Mesenchymal stem cell (in vitro differentiated cells and primary cell): ENCODE results near the gene DPYSL4.

Source experiments
- DNase-seq: peaks from one replicate; pipeline ENCODE4 v3.0.0-alpha.2; 2013
- H2AFZ ChIP-seq: one replicate; pipeline ENCODE4 v1.6.1; 2013; ENCODE audit warnings: low read depth, mild to moderate bottlenecking, control low read depth, inconsistent platforms, low read length, moderate library complexity
- H2AK5ac ChIP-seq: 2 replicates; pipeline ENCODE4 v1.6.1; 2013; ENCODE audit warnings: low read length, moderate library complexity, mild to moderate bottlenecking, inconsistent platforms; ENCODE audit not compliant: severe bottlenecking
- H2BK120ac ChIP-seq: one replicate; pipeline ENCODE4 v1.6.1; 2013; ENCODE audit warnings: low read depth, mild to moderate bottlenecking, inconsistent platforms, low read length, moderate library complexity
- H2BK12ac ChIP-seq, 2 experiments: one replicate each; pipeline ENCODE4 v1.6.1; 2013; ENCODE audit warnings: inconsistent platforms in 2 of 2, low read length in 2 of 2, mild to moderate bottlenecking in 2 of 2, moderate library complexity in 2 of 2, control low read depth in 1 of 2
- H2BK15ac ChIP-seq: one replicate; pipeline ENCODE4 v1.6.1; 2013; ENCODE audit warnings: mild to moderate bottlenecking, low read depth, inconsistent platforms; ENCODE audit not compliant: poor library complexity, severe bottlenecking
- H2BK5ac ChIP-seq: 2 replicates; pipeline ENCODE4 v1.6.1; 2013; ENCODE audit warnings: low read depth, mild to moderate bottlenecking, low read length, control low read depth, inconsistent platforms; ENCODE audit not compliant: poor library complexity, severe bottlenecking
- H3K14ac ChIP-seq, 2 experiments: one replicate each; pipeline ENCODE4 v1.6.1; 2013; ENCODE audit warnings: inconsistent platforms in 2 of 2, low read length in 2 of 2, control low read depth in 1 of 2, mild to moderate bottlenecking in 1 of 2, moderate library complexity in 1 of 2
- H3K18ac ChIP-seq, 2 experiments: one replicate each; pipeline ENCODE4 v1.6.1; 2013; ENCODE audit warnings: inconsistent platforms in 2 of 2, low read length in 2 of 2, control low read depth in 1 of 2, low read depth in 1 of 2, mild to moderate bottlenecking in 1 of 2
- H3K23ac ChIP-seq, 2 experiments: one replicate each; pipeline ENCODE4 v1.6.1; 2013; ENCODE audit warnings: inconsistent platforms in 2 of 2, low read length in 2 of 2, mild to moderate bottlenecking in 2 of 2, moderate library complexity in 2 of 2, control low read depth in 1 of 2
- H3K27ac ChIP-seq: 2 replicates; pipeline ENCODE4 v1.5.1; 2013; ENCODE audit warnings: mild to moderate bottlenecking, moderate library complexity, low read length, control low read depth, inconsistent platforms; ENCODE audit not compliant: poor library complexity, severe bottlenecking
- H3K27me3 ChIP-seq, 2 experiments: 2 replicates each; pipeline versions ENCODE4 v1.6.1 to v1.7.0; 2013; ENCODE audit warnings: low read length in 2 of 2, mild to moderate bottlenecking in 2 of 2, moderate library complexity in 2 of 2, control low read depth in 1 of 2, inconsistent platforms in 1 of 2; ENCODE audit not compliant: control insufficient read depth in 1 of 2, insufficient read depth in 1 of 2
- H3K36me3 ChIP-seq, 2 experiments: 2 replicates each; pipeline versions ENCODE4 v1.6.1 to v1.7.0; 2013; ENCODE audit warnings: low read length in 2 of 2, control low read depth in 1 of 2, inconsistent platforms in 1 of 2, low read depth in 1 of 2, mild to moderate bottlenecking in 1 of 2; ENCODE audit not compliant: insufficient read depth in 2 of 2, control insufficient read depth in 1 of 2
- H3K4ac ChIP-seq, 2 experiments: one replicate each; pipeline ENCODE4 v1.6.1; 2013; ENCODE audit warnings: inconsistent platforms in 2 of 2, low read length in 2 of 2, mild to moderate bottlenecking in 2 of 2, moderate library complexity in 2 of 2, control low read depth in 1 of 2, low read depth in 1 of 2
- H3K4me1 ChIP-seq: 2 replicates; pipeline ENCODE4 v1.6.1; 2013; ENCODE audit warnings: low read depth, low read length, control low read depth; ENCODE audit not compliant: control insufficient read depth, insufficient read depth
- H3K4me2 ChIP-seq: 2 replicates; pipeline ENCODE4 v1.6.1; 2013; ENCODE audit warnings: low read length, mild to moderate bottlenecking, inconsistent platforms; ENCODE audit not compliant: poor library complexity, severe bottlenecking
- H3K4me3 ChIP-seq, 2 experiments: 2 replicates each; pipeline versions ENCODE4 v1.5.1 to v1.7.0; 2013; ENCODE audit warnings: low read length in 2 of 2, mild to moderate bottlenecking in 2 of 2, control low read depth in 1 of 2, low read depth in 1 of 2; ENCODE audit not compliant: insufficient read depth in 1 of 2
- H3K79me1 ChIP-seq: replicated peaks from 2 replicates; pipeline ENCODE4 v1.6.1; 2013; ENCODE audit warnings: mild to moderate bottlenecking, control low read depth, low read length, inconsistent platforms; ENCODE audit not compliant: poor library complexity, severe bottlenecking
- H3K9ac ChIP-seq: 2 replicates; pipeline ENCODE4 v1.7.0; 2013; ENCODE audit warnings: mild to moderate bottlenecking, low read length, moderate library complexity
- H3K9me3 ChIP-seq: 2 replicates; pipeline ENCODE4 v1.7.0; 2013; ENCODE audit warnings: mild to moderate bottlenecking, low read length; ENCODE audit not compliant: control insufficient read depth
- H4K8ac ChIP-seq: one replicate; pipeline ENCODE4 v1.6.1; 2013; ENCODE audit warnings: inconsistent platforms, mild to moderate bottlenecking, low read length, moderate library complexity
- H4K91ac ChIP-seq: one replicate; pipeline ENCODE4 v1.6.1; 2013; ENCODE audit warnings: mild to moderate bottlenecking, low read length, inconsistent platforms
- WGBS: methylation state at CpG from one replicate; pipeline ENCODE4 v1.1.7; 2013; ENCODE audit warnings: mixed read lengths; 5-methylcytosine and 5-hydroxymethylcytosine counted together

DPYSL4 gene

DNA sequence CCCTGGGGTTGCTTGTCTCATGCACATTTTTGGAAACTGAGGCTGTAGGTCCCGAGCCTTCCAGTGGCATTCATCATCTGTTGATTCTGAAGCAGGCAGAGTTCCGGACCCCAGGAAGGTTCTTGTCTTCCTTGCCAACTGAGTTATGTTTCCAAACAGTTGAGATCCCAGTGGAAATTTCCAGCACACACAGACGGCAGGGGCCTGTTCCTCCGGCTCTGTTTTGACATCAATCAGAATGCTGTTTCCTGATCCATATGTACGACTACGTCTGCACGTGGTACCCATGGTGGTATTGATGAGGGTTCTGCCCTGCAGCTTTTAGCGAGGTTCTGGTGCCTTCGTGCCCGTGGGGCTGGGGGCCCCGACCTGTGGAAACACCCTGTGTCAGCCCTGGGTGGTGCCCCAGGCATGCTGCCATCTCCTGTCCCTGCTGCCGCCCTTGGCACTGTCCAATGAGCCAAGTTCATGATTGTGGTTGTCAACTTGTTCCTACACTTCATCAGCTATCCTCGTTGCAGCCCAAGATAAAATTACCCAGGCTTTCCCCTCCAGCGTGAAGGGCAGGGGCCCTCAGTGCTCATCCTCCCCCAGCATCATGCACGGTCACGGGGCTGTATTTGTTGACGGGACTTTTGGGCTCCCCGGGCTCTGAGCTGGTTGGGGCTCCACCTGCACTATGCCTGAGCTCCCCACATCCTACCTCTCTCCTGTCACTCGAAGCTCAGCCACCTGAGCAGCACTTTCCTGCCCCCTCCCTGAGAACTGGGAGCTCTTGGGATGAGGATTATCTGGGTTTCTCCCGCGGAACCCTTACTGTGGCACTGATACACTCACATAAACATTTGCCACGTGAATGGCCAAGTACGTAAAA is 7.8 kb upstream of the DPYSL4 start:
- Histone ChIP-seq H2BK15ac (no peak overlapping the region), H3K23ac (no peak overlapping the region), H2BK120ac (no peak overlapping the region), H3K4ac (no peak overlapping the region), H3K4me2 (no peak overlapping the region), H2AFZ (no peak overlapping the region), H3K4me1 (peaks cover 5% of the 10 kb centered on the region), H3K27me3 (peaks cover 51 to 89% of the 10 kb centered on the region in 2 experiments), H2AK5ac (no peak overlapping the region), H4K8ac (no peak overlapping the region), H3K18ac (no peak overlapping the region), H4K91ac (no peak overlapping the region), H3K14ac (no peak overlapping the region), H3K9me3 (no peaks in the 10 kb centered on the region), H3K4me3 (no peak overlapping the region), H2BK5ac (no peak overlapping the region), H3K27ac (no peak overlapping the region), H2BK12ac (no peak overlapping the region), H3K36me3 (no peaks in the 10 kb centered on the region), H3K9ac (no peak overlapping the region), H3K79me1 (no peaks in the 10 kb centered on the region)
- DNase-seq, result no peak
- 74% methylated on average over 23 of the region's 23 CpGs for WGBS

- no peak overlapping the region for H3K23ac ChIP-seq
- H3K9me3 ChIP-seq, result no peaks in the 10 kb centered on the region
- H2BK120ac ChIP-seq, result no peak overlapping the region
- no peak overlapping the region for H3K27ac ChIP-seq
- no peak overlapping the region for H2AK5ac ChIP-seq
- no peaks in the 10 kb centered on the region for H3K79me1 ChIP-seq
- WGBS, result 83% methylated on average over 16 of the region's 16 CpGs
- H3K4me3 ChIP-seq, result no peak overlapping the region
- H3K27me3 ChIP-seq, result peaks cover 54 to 89% of the 10 kb centered on the region in 2 experiments
- H2BK5ac ChIP-seq, result no peak overlapping the region
- H4K91ac ChIP-seq, result peak overlapping the region; percentile 11
- H2BK15ac ChIP-seq, result no peak overlapping the region
- H3K36me3 ChIP-seq, result no peaks in the 10 kb centered on the region
- no peak overlapping the region for H2BK12ac ChIP-seq
- no peak overlapping the region for H3K4ac ChIP-seq
- peaks cover 5% of the 10 kb centered on the region for H3K4me1 ChIP-seq
- H4K8ac ChIP-seq, result no peak overlapping the region
- no peak overlapping the region for H2AFZ ChIP-seq
- H3K9ac ChIP-seq, result no peak overlapping the region
- no peak overlapping the region for H3K18ac ChIP-seq
- DNase-seq, result no peak
- no peak overlapping the region for H3K4me2 ChIP-seq
- H3K14ac ChIP-seq, result no peak overlapping the region
Measured at GRCh38 chr10:132179551-132180392, 7.0 kb upstream of the DPYSL4 start.

- Histone ChIP-seq H3K4me2 (no peak overlapping the region), H2BK5ac (no peak overlapping the region)
- 73% methylated on average over 14 of the region's 14 CpGs for WGBS
Measured at GRCh38 chr10:132180736-132181135, 6.0 kb upstream of the DPYSL4 start.

More at GRCh38 chr10:132180736-132181135, 6.0 kb upstream of the DPYSL4 start:
- peaks cover 55 to 89% of the 10 kb centered on the region in 2 experiments for H3K27me3 ChIP-seq
- H3K9me3 ChIP-seq, result no peaks in the 10 kb centered on the region
- H2AK5ac ChIP-seq, result no peak overlapping the region
- no peak overlapping the region for H2BK12ac ChIP-seq
- H3K4me3 ChIP-seq, result no peak overlapping the region
- H2BK120ac ChIP-seq, result no peak overlapping the region
- H3K79me1 ChIP-seq, result no peaks in the 10 kb centered on the region
- H2AFZ ChIP-seq, result no peak overlapping the region
- no peak overlapping the region for H4K8ac ChIP-seq
- no peak overlapping the region for H3K18ac ChIP-seq
- no peak for DNase-seq
- no peaks in the 10 kb centered on the region for H3K36me3 ChIP-seq
- H3K14ac ChIP-seq, result no peak overlapping the region
- H3K4ac ChIP-seq, result no peak overlapping the region
- H2BK15ac ChIP-seq, result no peak overlapping the region
- H3K9ac ChIP-seq, result no peak overlapping the region
- H3K4me1 ChIP-seq, result peaks cover 8% of the 10 kb centered on the region
- H3K23ac ChIP-seq, result no peak overlapping the region
- H4K91ac ChIP-seq, result no peak overlapping the region
- H3K27ac ChIP-seq, result no peak overlapping the region
